Osteoblast (primary cell): ENCODE data around the gene ADGRD2. TPM values are rescaled to one million over a fixed set of nuclear protein-coding genes. Genes with fewer than 3 reads are reported as not detected.

Experiments
- DNase-seq: peaks from one replicate; pipeline ENCODE4 v3.0.0; 2011; ENCODE audit warnings: low spot score, mixed read lengths; ENCODE audit not compliant: insufficient read length; ENCODE audit errors: missing footprints
- H2AFZ ChIP-seq: 2 replicates; pipeline ENCODE4 v1.6.0; 2011; ENCODE audit warnings: mild to moderate bottlenecking, low read length
- H3K27ac ChIP-seq: 2 replicates; pipeline ENCODE4 v1.5.1; 2011; ENCODE audit warnings: mild to moderate bottlenecking, low read depth, low read length, moderate library complexity
- H3K27me3 ChIP-seq: 2 replicates; pipeline ENCODE4 v1.6.0; 2012; ENCODE audit warnings: mild to moderate bottlenecking, control low read depth, inconsistent platforms, low read length, moderate library complexity; ENCODE audit not compliant: insufficient read depth
- H3K36me3 ChIP-seq: 2 replicates; pipeline ENCODE4 v1.5.1; 2011; ENCODE audit warnings: mild to moderate bottlenecking, low read length, control low read depth, moderate library complexity; ENCODE audit not compliant: insufficient read depth
- H3K4me1 ChIP-seq: 2 replicates; pipeline ENCODE4 v1.5.1; 2011; ENCODE audit warnings: mild to moderate bottlenecking, low read length, control low read depth, moderate library complexity; ENCODE audit not compliant: insufficient read depth
- H3K4me2 ChIP-seq: 2 replicates; pipeline ENCODE4 v1.6.0; 2011; ENCODE audit warnings: mild to moderate bottlenecking, low read length; ENCODE audit not compliant: insufficient read depth
- H3K4me3 ChIP-seq: fragments of 200-600 bp; sonication (generic); 3 replicates; pipeline ENCODE4 v1.5.1; 2012; ENCODE audit warnings: mild to moderate bottlenecking, low read length, inconsistent platforms; ENCODE audit not compliant: insufficient read depth
- H3K79me2 ChIP-seq: 2 replicates; pipeline ENCODE4 v1.6.0; 2012; ENCODE audit warnings: mild to moderate bottlenecking, low read length, control low read depth, inconsistent platforms; ENCODE audit not compliant: insufficient read depth
- H3K9me3 ChIP-seq: 2 replicates; pipeline ENCODE4 v1.5.1; 2011; ENCODE audit warnings: low read depth, low read length, control low read depth
- H4K20me1 ChIP-seq: 2 replicates; pipeline ENCODE4 v1.6.0; 2012; ENCODE audit warnings: mild to moderate bottlenecking, low read length, control low read depth; ENCODE audit not compliant: insufficient read depth
- total RNA-seq: library from RNA; depleted of rRNA; stranded (reverse); fragments of >200 nt; gene quantifications from 2 replicates; pipeline ENCODE4 v1.2.3, GENCODE V29; 2012
- TF ChIP-seq, protein P1 (sequence below): IDR thresholded peaks from 2 replicates; pipeline ENCODE4 v1.5.1; 2011; ENCODE audit warnings: mild to moderate bottlenecking, low read depth, low read length, moderate library complexity; ENCODE audit errors: extremely low read depth

The ADGRD2 gene
- total RNA-seq, 1 donor, result not detected

DNA sequence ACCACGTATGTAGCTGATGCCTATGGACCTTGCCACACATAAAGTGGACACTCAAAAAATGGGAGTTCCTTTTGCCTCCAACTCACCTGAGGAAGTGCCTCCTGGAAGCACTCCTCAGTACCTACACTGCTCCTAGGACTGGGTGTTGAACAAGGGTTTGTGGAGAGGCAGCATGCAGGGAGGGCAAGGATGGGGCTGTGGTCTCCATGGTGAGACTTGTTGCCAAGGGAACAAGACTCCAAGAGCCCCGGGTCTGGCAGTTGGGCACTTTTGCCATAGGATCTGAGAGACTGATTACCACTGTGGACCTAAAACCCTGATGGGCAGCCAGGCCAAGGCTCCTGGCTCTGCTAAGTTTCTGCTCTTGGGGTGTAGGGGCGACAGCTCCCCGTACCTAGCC is 63.9 kb downstream of the ADGRD2 start:
- no peaks in the 10 kb centered on the region for H4K20me1 ChIP-seq
- H3K27me3 ChIP-seq, result peaks cover 24% of the 10 kb centered on the region

DNA sequence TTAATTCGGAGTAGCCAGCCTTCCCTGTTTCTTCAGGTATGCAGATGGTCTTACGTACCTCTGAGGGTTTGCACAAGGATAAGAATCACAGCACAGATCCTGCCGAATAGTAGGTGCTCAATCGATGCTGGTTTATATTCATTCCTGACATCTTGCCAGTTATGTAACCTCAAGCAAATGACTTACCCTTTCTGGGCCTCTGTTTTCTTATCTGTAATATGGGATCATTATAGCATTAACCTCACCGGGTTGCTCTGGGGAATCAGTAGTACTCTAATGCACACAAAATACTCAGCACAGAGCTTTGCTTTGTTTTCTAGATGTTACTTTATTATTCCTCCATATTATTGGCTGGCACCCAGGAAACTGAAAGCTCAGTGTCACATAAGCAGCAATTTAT is 64.6 kb downstream of the ADGRD2 start:
- Histone ChIP-seq H3K79me2 (no peaks in the 10 kb centered on the region), H3K4me1 (no peaks in the 10 kb centered on the region), H3K4me2 (no peak overlapping the region), H4K20me1 (no peaks in the 10 kb centered on the region), H3K4me3 (no peak overlapping the region), H3K9me3 (no peaks in the 10 kb centered on the region), H3K36me3 (no peaks in the 10 kb centered on the region), H3K27ac (no peak overlapping the region), H3K27me3 (peaks cover 25% of the 10 kb centered on the region), H2AFZ (no peak overlapping the region)
- TF ChIP-seq, protein P1, sequence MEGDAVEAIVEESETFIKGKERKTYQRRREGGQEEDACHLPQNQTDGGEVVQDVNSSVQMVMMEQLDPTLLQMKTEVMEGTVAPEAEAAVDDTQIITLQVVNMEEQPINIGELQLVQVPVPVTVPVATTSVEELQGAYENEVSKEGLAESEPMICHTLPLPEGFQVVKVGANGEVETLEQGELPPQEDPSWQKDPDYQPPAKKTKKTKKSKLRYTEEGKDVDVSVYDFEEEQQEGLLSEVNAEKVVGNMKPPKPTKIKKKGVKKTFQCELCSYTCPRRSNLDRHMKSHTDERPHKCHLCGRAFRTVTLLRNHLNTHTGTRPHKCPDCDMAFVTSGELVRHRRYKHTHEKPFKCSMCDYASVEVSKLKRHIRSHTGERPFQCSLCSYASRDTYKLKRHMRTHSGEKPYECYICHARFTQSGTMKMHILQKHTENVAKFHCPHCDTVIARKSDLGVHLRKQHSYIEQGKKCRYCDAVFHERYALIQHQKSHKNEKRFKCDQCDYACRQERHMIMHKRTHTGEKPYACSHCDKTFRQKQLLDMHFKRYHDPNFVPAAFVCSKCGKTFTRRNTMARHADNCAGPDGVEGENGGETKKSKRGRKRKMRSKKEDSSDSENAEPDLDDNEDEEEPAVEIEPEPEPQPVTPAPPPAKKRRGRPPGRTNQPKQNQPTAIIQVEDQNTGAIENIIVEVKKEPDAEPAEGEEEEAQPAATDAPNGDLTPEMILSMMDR, result no peak
- DNase-seq, result no peak

More for the DNA sequence above, 63.9 kb downstream of the ADGRD2 start:
- no peak for DNase-seq
- Histone ChIP-seq H3K9me3 (no peaks in the 10 kb centered on the region), H3K4me3 (no peak overlapping the region), H3K27ac (no peak overlapping the region), H2AFZ (no peak overlapping the region), H3K79me2 (no peaks in the 10 kb centered on the region), H3K4me2 (no peak overlapping the region), H3K36me3 (no peaks in the 10 kb centered on the region), H3K4me1 (no peaks in the 10 kb centered on the region)
- TF ChIP-seq, protein P1, result no peak

DNA sequence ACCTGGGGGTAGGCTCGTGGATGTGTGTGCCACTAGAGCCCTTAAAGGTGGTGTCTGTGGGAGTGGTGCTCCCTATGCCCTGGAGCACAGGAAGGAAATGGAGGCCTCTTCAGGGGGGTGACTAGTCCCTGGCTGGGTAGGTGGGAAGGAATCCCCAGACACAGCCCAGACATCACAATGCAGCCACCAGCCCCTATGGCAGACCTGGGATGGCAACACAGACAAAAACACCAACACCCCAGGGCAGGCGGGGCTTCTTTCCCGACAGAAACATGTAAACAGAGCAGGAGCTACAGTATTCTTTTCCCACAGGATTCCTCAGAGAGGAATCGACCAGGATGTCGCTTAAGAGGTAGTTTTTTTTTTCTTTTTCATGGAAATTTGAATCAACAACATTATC is 67.3 kb downstream of the ADGRD2 start:
- Histone ChIP-seq H3K79me2 (no peaks in the 10 kb centered on the region), H3K4me2 (no peak overlapping the region), H4K20me1 (no peaks in the 10 kb centered on the region), H3K36me3 (no peaks in the 10 kb centered on the region), H3K27ac (no peak overlapping the region), H3K9me3 (no peaks in the 10 kb centered on the region), H3K4me3 (no peak overlapping the region), H2AFZ (no peak overlapping the region), H3K27me3 (peaks cover 46% of the 10 kb centered on the region), H3K4me1 (no peaks in the 10 kb centered on the region)
- no peak for DNase-seq
- TF ChIP-seq, protein P1, result no peak

DNA sequence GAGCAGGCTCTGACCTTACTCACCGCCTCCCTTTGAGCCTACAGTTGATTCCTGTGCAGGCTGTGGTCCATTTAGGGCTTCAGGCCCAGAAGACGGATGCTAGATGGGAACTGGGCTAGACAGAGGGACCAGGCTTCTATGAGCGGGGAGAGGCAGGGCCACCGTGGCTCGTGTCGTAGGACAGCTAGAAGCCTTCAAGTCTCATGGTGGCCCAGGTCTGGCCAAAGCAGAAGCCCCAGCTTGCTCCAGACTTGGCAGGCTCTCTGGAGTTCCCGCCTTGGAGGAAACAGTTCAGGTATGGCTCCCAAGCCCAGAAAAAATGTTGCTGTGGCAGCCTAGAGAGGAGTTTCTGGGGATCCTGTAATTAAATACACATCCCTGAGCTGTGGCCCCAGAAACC is 67.9 kb downstream of the ADGRD2 start:
- Histone ChIP-seq H2AFZ (no peak overlapping the region), H3K9me3 (no peaks in the 10 kb centered on the region), H3K4me2 (no peak overlapping the region), H3K36me3 (no peaks in the 10 kb centered on the region), H3K27me3 (peaks cover 46% of the 10 kb centered on the region), H3K27ac (no peak overlapping the region), H3K4me1 (no peaks in the 10 kb centered on the region), H4K20me1 (no peaks in the 10 kb centered on the region), H3K4me3 (no peak overlapping the region), H3K79me2 (no peaks in the 10 kb centered on the region)
- no peak for DNase-seq
- TF ChIP-seq, protein P1, result no peak
